Spinal cord (tissue), 10 donors: ENCODE results near the gene SLC27A2. TPM values are rescaled to one million over a fixed set of nuclear protein-coding genes. Genes with fewer than 3 reads are reported as not detected.

Experiments
- DNase-seq, 6 donors: peaks; one replicate each; pipeline versions ENCODE4 v3.0.0 to v3.0.0-alpha.2; 2013 to 2015; ENCODE audit warnings: low spot score in 6 of 6, low read depth in 4 of 6
- H3K27ac ChIP-seq: one replicate; pipeline ENCODE4 v1.5.1; 2013; ENCODE audit warnings: low read depth, low read length, control low read depth
- H3K27me3 ChIP-seq: one replicate; pipeline ENCODE4 v1.6.1; 2013; ENCODE audit warnings: low read length; ENCODE audit not compliant: control insufficient read depth, insufficient read depth
- H3K36me3 ChIP-seq: one replicate; pipeline ENCODE4 v1.6.1; 2013; ENCODE audit warnings: low read length; ENCODE audit not compliant: control insufficient read depth, insufficient read depth
- H3K4me1 ChIP-seq: one replicate; pipeline ENCODE4 v1.6.1; 2013; ENCODE audit warnings: low read length; ENCODE audit not compliant: control insufficient read depth, insufficient read depth
- H3K4me3 ChIP-seq: one replicate; pipeline ENCODE4 v1.5.1; 2013; ENCODE audit warnings: low read depth, low read length, control low read depth
- H3K9me3 ChIP-seq: one replicate; pipeline ENCODE4 v1.6.1; 2013; ENCODE audit warnings: low read length; ENCODE audit not compliant: control insufficient read depth, insufficient read depth
- WGBS: methylation state at CpG from one replicate; pipeline ENCODE4 v1.1.5; 2013; ENCODE audit warnings: missing lambda C conversion rate; ENCODE audit not compliant: insufficient coverage; 5-methylcytosine and 5-hydroxymethylcytosine counted together
- polyA plus RNA-seq, 2 donors: library from polyadenylated mRNA; unstranded; fragments of 120-200 nt; gene quantifications; one replicate each; pipeline ENCODE4 v1.2.1, GENCODE V29; 2013; ENCODE audit not compliant: insufficient read length in 2 of 2
- small RNA-seq: library from RNA; depleted of rRNA; stranded (forward); fragments of <200 nt; gene quantifications from one replicate; pipeline ENCODE3, GENCODE V24; 2014; ENCODE audit warnings: low replicate concordance
- total RNA-seq, 2 donors: library from RNA; depleted of rRNA in 1 of 2; stranded (reverse); fragments of 120-200 nt in 1 of 2; fragments of >200 nt in 1 of 2; gene quantifications; one replicate each; pipeline versions ENCODE4 v1.2.3 to v1.2.4, GENCODE V29; 2013 to 2014
- donor health status: healthy.

The SLC27A2 gene
- total and polyA plus RNA-seq, 4 donors = 2.7 to 3.8 (median 3.2) TPM

GRCh38 chr15:50275908-50276307 is 93.9 kb downstream of the SLC27A2 start:
- no peaks in the 10 kb centered on the region for H3K36me3 ChIP-seq
- no peak for DNase-seq
- no peaks in the 10 kb centered on the region for H3K27me3 ChIP-seq
- no CpG with 5 or more reads among the region's 3 CpGs for WGBS
- no peak overlapping the region for H3K4me3 ChIP-seq
- no peak overlapping the region for H3K27ac ChIP-seq
- no peaks in the 10 kb centered on the region for H3K4me1 ChIP-seq
- H3K9me3 ChIP-seq = no peaks in the 10 kb centered on the region

GRCh38 chr15:50277370-50277769 is 95.4 kb downstream of the SLC27A2 start:
- no peaks in the 10 kb centered on the region for H3K36me3 ChIP-seq
- DNase-seq = no peak
- H3K27ac ChIP-seq = no peak overlapping the region
- H3K27me3 ChIP-seq = no peaks in the 10 kb centered on the region
- no peaks in the 10 kb centered on the region for H3K9me3 ChIP-seq
- no CpG with 5 or more reads among the region's 1 CpG for WGBS
- H3K4me3 ChIP-seq = no peak overlapping the region
- no peaks in the 10 kb centered on the region for H3K4me1 ChIP-seq

- WGBS = 67% methylated on average over 1 of the region's 4 CpGs
- Histone ChIP-seq H3K36me3 (no peaks in the 10 kb centered on the region), H3K4me1 (no peaks in the 10 kb centered on the region), H3K27ac (no peak overlapping the region), H3K4me3 (no peak overlapping the region), H3K27me3 (no peaks in the 10 kb centered on the region), H3K9me3 (no peaks in the 10 kb centered on the region)
- DNase-seq = no peak
Observed at GRCh38 chr15:50278496-50278895, 96.5 kb downstream of the SLC27A2 start.

- Histone ChIP-seq H3K4me3 (no peak overlapping the region), H3K36me3 (no peaks in the 10 kb centered on the region), H3K27me3 (no peaks in the 10 kb centered on the region), H3K4me1 (no peaks in the 10 kb centered on the region), H3K9me3 (no peaks in the 10 kb centered on the region), H3K27ac (no peak overlapping the region)
- 92% methylated on average over 2 of the region's 3 CpGs for WGBS
- no peak for DNase-seq
Observed at GRCh38 chr15:50280271-50280670, 98.3 kb downstream of the SLC27A2 start.

- H3K27me3 ChIP-seq = no peaks in the 10 kb centered on the region
- no peak overlapping the region for H3K27ac ChIP-seq
- WGBS = no CpG with 5 or more reads among the region's 5 CpGs
- DNase-seq = no peak
- H3K4me1 ChIP-seq = no peaks in the 10 kb centered on the region
- H3K4me3 ChIP-seq = no peak overlapping the region
- no peaks in the 10 kb centered on the region for H3K36me3 ChIP-seq
- no peaks in the 10 kb centered on the region for H3K9me3 ChIP-seq
Observed at GRCh38 chr15:50281427-50281826, 99.4 kb downstream of the SLC27A2 start.

Small RNAs within 50 kb of the gene (small RNA-seq; reads per million reads assigned to genes)
- not detected for gene RF00019

Other genes with a start within 250 kb of the SLC27A2 start
- gene ATP8B4, start 63.0 kb upstream of the SLC27A2 start, total RNA-seq = 10 to 100 TPM in 1 of 2 donors, 1 to 10 TPM in 1; 7.3 to 37.1 TPM
- gene ATP8B4, start 63.0 kb upstream of the SLC27A2 start, polyA plus RNA-seq = 1 to 10 TPM; 3.6 to 5.4 TPM
- 1 to 10 TPM; 1.3 to 3.5 TPM for gene HDC, start 83.5 kb downstream of the SLC27A2 start, total RNA-seq
- 1 to 10 TPM in 1 of 2 donors, under 1 TPM in 1; 0.16 to 1.2 TPM for gene HDC, start 83.5 kb downstream of the SLC27A2 start, polyA plus RNA-seq
- 10 to 100 TPM; 27.8 to 42.5 TPM for gene GABPB1, start 173.0 kb downstream of the SLC27A2 start, total RNA-seq
- 10 to 100 TPM; 16.2 to 18.4 TPM for gene GABPB1, start 173.0 kb downstream of the SLC27A2 start, polyA plus RNA-seq
- 10 to 100 TPM; 65.1 to 83.6 TPM for gene USP8, start 242.2 kb downstream of the SLC27A2 start, total RNA-seq
- 10 to 100 TPM; 35.7 to 46.1 TPM for gene USP8, start 242.2 kb downstream of the SLC27A2 start, polyA plus RNA-seq